ENCODE measurements around the gene ILK.

The ILK gene

DNA sequence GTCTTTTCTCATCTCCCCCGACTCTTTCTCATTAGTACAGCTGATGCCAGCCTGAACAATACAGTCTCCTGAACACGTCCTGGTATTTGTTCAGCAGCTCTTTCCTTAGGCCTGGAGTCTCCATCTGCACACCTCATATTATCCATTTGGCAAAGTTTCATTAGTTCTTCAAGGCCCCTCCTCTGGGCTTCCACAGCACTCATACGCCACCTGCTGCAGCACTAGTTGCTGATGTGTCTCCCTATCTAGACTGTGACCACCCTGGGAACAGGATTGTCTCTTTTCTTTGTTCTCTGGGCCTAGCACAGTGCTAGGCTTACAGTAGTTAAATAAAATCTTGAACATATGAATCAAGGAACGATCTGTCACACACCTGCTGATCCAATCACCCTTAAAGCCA, 34.9 kb downstream of the ILK start:
- no peak for DNase-seq

DNA sequence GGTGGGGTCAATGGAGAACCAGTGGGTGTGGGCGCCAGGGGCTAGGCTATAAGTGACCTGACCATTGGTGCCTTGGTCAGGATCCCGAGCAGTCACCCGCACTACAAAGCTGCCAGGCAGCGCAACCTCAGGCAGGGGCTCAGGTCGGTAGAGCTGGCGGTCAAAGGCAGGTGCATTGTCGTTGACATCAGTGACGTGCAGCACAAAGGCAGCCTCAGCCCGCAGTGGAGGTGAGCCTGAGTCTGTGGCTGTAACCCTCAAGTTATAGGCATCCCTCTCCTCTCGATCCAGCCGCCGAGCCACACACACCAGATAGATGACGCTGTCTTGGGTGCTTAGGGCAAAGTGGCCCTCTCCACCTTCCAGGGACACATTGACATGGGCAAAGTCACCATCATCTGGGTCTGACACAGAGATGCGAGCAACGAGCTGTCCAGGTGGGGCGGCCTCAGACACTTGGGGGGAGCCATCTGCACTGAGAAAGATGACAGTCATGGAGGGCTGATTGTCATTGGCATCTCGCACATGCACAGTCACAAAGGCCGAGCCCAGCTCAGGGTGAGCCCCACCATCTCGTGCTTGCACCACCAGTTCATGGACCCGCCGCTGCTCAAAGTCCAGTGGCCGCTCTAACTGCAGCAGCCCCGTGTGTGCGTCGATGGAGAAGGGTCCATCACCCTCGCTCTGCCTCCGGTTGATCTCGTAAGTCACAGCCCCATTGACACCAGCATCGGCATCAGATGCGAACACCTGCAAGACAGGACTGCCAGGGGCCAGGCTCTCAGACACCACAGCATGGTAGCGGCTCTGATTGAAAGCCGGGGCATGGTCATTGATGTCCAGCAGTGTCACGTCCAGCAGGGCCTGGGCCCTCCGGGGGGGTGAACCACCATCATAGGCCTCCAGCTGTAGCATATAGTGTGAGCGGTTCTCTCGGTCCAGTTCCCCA, 36.7 kb downstream of the ILK start:
- DNase-seq, result no peak

DNA sequence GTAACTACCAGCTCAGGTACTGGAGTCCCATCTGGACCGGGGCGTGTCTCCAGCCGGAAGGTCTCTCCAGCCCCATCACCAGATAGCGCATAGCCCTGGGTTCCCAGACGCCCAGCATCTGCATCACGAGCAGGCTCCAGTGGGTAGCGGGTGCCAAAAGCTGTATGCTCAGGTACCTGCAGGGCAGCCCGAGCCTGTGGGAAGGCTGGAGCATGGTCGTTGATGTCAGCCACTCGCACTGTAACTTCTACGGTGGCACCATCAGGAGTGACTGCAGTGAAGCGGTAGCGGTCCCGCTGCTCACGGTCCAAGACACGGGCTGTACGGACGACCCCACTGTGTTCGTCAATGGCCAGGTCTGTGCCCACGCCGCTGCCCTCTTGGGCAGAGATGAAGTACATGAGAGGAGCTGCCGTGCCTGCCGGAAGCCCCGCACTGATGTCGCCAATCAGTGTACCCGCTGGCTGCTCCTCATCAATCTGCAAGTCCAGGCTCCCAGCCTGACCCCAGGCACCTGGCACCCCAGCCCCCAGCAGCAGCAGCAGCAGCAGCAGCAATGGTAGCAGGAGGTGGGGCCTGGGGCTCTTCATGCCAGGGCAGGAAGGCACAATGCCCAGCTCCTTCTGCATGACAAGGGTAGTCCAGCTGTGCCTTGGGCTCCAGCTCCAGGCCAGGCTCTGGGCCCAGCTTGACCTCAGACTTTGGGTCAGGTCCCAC, 37.6 kb downstream of the ILK start:
- no peak for DNase-seq

DNA sequence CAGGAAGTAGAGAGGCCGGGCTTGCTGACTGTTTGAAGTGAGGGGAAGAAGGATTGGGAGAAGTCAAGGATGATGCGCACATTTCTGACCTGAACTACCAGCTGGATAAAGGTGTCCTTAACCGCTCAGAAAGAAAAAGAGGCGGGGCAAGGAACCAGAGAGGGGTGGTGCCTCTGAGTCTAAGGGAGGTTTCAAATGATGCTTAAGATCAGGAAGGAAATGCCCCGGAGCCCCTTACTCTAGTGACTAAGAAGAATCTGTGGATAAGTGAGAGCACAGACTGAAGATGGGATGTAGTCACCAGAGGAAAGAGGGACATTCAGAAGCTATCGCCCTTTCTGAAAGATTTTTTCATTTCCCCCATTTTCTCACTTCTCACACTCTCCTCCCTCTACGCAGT, 39.4 kb downstream of the ILK start:
- DNase-seq, result no peak

DNA sequence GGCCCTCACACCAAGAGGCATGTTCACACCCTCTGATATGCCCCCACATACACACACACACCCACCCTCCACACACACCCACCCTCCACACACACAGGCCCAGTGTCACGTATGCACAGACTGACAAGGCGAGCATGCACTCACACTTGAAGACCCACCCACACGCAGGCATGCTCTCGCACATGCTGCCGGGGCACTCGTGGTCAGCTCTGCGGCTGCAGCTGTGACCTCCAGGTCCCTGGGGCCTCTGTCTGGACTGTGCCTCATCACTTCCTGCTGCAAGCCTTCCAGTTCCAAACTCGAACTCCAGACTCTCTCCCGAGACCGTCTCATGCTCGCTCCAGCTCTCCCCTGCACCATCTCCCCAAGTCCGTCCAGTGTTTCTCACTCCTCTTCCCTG, 42.5 kb downstream of the ILK start:
- DNase-seq, result no peak

DNA sequence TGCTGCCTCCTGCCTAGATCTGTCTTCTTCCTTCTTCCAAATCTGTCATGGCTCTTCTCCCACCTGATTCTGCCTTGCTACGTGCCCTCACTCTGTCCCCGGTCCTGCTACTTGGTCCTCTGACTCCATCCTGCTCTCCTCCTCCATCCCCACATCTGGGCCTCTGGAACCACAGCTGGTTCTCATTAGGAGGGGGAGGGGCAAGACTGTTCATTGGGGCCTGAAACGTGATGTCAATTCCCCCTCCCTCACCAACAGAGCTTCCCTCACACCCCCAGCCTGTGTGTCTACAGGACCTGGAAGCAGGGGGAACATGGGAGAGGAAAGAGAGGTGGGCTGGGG, 43.0 kb downstream of the ILK start:
- DNase-seq, result no peak

DNA sequence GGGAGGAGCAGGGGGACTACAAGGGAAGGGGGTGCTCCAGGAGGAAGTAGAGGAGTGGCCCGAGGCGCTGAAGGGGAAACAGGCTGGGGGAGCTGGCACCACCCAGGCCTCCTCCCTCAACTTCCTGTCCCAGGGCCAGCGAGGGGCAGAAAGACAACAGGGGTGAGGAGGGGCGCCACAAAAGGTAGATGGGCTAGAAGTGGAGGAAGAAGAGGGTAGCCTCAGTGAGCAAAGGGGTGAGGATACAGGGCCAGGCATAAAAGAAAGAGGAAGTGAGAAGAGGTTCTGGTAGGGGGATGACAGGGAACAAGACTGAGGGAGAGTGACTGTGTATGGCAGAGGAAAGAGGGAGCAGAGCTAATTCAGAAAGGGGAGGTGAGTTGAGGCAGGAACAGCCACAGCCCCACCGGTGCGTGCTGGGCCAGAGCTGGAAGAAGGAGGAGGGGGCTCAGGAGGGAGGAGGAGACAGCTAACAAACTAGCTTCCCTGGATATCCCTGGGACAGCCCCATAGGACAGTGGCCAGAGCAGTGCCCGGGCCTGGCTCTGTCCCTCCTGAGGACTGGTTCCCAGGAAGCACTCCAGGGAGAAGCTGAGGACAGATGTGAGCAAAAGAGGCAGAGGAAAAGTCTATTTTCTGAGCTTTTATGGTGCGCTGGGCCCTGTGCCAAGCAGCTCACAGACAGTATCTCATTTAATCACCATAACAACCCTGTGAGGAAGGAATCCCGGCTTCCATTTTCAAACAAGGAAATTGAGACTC, 43.5 kb downstream of the ILK start:
- no peak for DNase-seq

DNA sequence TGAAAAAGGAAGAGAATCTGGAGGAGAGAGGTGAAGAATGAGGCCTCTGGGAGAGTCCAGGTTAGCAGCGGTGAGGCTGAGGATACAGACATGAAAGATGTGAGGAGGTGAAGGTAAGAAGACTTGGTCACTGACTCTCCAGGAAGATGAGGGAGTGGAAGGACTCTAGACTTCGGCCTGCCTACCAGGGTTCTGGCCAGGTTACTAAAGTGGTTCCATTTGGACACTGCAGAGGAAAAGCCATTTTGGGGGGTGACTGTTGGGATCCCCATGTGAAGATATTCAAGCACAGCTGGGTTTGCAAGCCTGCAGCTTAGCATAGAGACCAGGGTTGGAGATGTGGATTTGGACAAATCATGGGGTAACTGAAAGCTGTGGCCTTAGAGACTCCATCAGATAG, 44.3 kb downstream of the ILK start:
- DNase-seq, result no peak

DNA sequence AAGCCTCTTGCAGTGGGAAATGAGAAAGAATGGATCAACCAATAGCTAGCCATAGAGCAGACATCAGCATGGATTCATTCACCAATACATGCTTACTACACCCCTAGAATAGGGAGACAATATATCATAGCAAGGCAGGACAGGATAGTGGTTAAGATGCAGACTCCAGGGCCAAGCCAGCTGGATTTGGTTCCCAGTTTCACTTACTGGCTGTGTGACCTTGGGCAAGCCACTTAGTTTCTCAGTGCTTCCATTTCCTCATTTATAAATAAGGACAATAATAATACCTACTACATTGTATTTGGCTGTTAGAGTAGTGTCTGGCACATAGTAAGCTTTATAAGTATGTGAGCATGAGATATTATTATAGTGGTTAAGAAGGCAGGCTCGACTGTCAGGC, 44.9 kb downstream of the ILK start:
- no peak for DNase-seq

DNA sequence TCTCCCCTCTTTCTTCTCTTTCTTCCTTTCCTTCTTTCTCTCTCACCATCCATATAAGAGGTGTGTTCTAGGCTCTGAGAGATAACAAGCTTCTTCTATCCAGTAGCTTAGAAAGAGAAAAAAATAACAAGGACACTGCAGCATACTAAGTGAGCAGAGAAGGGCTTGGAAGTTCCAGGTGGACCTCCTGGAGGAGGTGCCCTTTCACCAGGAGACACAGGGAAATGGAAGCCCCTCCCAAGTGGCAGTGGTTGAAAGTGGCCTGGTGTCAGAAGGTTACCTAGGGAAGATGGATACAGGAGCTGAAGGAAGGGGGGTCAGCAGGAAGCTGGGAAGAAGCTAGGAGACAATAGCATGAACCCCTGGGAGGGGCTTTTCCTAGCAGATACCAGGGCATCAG, 46.5 kb downstream of the ILK start:
- no peak for DNase-seq

DNA sequence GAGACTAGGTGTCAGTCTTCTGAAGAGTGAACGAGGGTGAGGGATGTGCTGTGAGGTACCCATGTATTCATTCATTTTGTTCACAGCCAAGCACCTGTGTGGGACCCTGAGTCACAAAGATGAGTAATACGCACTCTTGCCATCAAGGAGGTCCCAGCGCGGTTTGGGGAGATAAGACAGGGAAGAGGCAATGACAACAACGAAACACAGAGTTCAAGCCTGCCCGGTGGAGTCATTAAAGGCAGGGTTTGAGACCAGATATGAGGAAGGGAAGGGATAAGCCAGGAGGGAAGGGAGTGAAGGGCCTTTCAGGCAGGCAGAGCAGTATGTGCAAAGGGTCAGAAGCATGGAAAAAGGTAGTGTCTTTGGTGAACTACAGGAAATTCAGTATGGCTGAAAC, 47.4 kb downstream of the ILK start:
- DNase-seq, result no peak

DNA sequence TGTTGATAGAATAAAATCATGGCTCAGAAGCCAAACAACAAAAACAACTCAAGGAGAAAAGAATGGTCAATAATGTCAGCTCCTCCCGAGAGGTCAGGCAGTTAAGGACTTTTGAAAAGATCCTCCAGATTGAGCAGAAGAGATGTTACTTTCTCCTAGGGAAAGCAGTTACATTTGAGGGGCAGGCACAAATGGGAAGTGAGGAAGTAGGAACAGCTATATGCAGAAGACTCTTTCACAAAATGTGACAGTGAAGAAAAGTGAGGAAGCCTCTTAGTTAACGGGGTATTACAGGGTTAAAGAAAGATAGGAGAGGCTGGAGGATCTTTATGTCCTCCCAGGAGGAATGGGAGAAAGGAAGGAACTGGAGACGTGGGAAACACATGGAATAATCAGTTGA, 48.6 kb downstream of the ILK start:
- no peak for DNase-seq

DNA sequence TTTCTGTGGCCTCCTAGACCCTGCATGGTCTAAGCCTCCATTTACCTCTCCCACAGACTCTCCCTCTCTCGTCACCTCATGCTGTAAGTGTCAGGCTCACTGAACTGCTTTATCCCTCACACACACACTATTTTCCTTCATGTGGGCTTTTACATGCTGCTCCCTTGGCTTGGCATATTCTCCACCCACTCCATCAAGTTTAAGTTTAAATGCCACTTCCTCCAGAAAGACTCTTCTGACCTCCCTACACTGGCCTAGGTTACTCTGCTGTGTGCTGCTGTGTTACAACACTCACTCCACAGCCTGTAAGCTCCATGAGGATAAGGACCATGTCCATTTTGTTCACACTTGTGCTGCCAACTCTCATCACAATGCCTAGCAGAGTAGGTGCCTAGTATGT, 49.5 kb downstream of the ILK start:
- no peak for DNase-seq

DNA sequence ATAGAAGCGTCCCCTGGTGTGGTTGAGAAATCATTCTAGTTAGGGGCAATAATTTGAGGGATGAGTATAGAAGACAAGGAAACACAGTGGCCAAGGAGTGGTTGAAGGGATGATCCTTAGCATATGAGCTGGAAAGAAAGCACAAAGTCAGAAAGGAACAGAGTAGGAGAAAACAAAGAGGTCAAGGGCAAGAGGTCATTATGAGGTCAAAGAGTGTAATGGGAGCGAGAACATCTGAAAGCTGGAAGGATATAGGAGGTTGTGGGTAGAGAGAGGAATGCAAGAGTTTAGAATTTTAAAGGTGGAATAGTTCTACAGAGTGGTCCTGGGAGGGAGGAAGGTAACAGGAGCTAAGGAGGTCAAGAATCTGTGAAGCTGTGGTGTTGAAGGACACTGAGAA, 50.1 kb downstream of the ILK start:
- no peak for DNase-seq

DNA sequence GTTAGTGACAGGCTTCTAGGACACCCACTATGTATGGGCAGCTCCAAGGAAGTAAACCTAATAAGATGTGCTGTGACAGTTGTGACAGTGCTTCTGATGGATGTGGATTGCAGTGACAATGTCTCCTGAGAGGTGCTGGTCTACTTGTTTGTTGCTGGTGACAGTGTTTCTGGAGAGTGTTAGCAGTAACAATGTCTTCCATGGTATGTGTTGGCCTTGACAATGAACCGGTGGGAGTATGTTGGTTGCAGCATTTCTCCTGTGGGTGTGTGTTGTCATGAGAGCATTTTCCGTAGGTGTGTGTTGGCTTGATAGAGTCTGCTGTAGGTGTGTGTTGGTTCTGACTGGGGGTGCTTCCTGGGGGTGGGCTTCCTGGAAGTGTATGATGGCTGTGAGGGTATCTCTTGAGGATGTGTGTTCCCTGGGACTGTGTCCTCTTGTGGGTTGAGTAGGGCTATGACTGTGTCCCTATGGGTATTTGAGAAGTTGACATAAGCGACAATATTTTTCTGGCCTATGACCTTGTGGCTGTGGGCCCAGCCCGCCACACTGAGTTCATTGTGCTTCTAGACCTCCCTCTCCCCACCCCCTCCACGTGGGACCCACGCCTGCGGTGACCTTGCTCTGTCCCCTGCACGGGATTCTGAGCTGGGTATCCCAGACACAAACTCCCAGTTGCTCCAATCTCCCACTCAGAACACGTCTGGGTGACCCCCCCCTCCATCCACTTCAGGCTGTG, 50.9 kb downstream of the ILK start:
- no peak for DNase-seq

DNA sequence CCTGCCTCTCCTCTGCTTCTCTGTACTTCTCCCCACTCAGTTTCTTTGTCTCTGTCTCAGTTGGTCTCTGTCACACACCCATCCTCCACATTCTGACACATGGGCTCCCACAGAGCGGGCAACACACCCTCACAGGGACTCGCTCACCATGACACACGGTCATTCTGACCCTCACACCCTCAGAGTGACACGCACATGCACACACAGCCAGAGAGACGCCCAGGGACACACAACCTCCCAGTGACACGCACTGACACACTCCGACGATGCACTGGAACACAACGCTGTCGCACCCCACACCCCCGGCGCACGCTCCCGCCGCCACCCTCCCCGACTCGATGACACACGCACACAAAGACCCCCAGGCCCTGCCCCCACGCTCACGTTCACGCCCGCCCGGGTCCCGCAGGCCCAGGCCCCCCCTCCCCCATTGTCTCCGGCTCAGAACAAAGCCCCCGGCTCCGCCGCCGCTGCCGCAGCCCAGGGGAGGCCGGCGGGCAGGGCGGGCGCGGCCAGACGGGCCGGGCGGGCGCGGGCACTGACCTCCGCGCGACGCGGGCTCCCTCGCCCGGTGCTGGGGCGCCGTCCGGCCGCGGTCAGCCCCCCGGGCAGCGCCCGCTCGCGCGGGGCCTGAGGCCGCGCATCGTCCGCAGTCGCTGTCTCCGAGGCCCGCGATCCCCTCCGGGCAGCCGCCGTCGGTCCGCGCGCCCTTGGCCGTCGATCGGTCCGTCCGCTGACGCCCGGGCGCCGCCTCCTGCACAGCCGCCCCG, 51.6 kb downstream of the ILK start:
- no peak for DNase-seq

DNA sequence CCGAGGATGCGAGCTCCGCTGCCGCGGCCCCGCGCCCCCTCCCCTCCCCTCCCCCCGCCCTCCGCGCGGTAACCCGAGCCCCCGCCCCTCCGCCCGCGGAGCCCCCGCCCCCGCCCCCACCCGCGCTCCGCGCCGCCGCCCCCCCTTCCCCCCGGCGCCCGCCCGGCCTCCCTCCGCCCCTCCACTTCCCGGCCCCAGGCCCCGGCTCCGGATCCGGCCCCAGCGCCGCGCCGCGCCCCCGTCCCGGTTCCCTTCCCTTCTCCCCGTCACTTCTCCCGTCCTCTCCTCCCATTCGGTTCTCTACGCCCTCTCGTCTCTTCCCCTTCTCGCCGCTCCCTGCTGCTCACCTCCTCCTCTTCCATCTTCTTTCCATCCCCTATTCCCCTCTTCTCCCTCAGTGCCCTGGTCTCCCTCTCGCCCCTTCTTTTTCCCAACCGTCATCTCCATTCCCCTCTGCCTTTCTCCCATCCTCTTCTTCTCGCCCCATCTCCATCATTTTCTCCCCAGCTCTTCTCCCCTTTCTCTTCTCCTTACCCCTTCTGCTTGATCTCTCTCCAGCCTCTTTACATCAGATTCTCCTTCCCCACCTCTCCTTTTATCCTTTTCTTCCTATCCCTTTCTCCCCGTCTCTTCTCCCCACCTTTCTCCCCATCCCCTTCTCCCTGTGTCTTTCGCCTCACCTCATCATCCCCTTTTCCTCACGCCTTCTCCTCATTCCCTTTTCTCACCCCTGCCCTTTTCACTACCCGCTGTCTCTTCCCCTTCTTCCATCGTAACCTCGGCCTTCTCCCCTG, 52.4 kb downstream of the ILK start, which contains the start of gene DCHS1:
TSS of gene DCHS1 (minus strand) at position 20 of the 794 bp plus-strand sequence. CDS start 14,196 bp downstream, outside the sequence.
- DNase-seq, result no peak

DNA sequence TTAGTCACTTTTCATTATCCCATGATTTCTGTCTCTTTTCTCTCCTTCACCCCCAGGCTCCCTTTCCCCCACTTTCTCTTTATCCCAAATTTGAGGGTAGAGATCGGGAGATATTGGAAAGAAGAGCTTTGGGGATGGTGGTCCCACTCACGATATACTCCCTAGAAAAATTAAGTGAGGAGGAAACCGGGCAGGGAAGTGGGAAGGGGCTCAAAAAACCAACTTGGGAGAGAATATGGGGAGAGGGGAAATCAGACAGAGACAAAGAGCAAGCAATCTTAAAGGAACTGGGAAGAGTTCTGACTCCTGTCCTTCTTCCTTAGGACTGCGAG, 53.0 kb downstream of the ILK start:
- no peak for DNase-seq

DNA sequence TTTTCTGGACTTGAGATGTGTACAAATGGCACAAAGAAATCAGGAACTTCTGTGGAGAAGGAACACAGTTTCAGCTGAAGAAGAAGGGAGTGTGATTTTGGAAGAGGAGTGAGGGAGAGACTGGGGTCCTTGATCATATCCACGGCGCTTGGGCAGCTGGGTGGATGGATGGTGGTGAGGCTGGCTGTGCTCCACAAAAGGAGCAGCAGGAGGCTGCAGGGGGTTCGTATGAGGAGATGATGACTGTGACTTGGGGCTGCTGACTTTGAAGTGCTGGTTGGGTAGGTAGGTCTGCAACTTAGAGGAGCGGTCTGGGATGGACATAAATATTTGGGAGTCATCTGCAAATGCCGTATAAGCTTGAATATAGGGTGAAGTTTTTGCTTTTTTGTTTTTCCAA, 53.4 kb downstream of the ILK start:
- DNase-seq, result no peak

DNA sequence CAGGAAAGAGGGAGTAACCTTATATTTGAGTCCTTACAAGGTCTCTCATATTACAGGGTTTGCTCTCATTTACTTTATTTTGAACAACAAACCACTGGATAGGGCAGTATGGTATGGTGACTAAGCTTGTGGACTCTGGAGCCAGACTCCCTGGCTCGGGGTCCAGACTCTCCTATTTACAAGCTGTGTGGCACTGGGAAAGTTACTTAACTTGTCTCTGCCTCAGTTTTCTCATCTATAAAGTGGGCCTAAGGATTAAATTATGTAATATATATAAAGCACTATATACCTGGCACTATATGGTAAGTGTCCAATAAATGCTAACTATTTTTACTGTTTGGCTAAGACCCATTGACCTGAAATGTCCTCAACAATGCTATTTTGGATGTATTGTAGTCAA, 53.8 kb downstream of the ILK start:
- no peak for DNase-seq

DNA sequence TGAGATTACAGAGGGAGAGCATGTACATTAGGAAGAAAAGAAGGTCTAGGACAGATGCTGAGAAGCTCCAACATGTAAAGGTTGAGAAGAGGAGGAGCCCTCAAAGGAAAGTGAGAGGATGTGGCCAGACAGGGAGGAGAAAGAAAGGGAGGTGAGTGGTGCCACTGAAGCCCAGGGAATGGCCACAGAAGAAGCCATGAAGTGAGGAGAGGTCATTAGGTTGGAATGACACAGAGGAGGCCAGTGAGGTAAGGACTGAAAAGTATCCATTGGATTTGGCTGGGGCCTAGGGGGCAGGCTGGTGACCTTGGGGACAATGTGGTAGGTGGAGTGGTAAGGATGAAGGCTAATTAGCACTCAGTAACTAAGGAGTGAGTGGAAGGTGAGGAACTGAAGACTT, 55.1 kb downstream of the ILK start:
- DNase-seq, result no peak

Data from DMS153 (cell line).